GM19467 (cell line): ENCODE measurements around the gene AFF1.

Source experiments
- ATAC-seq: cut with Tn5 transposase; IDR thresholded peaks from one replicate; pipeline ENCODE4 v1.9.1; 2021; ENCODE audit warnings: mild to moderate bottlenecking, moderate library complexity; ENCODE audit not compliant: unreplicated experiment

AFF1 gene

GRCh38 chr4:86950831-86951525 is 16.2 kb downstream of the AFF1 start:
- no peak for ATAC-seq

DNA sequence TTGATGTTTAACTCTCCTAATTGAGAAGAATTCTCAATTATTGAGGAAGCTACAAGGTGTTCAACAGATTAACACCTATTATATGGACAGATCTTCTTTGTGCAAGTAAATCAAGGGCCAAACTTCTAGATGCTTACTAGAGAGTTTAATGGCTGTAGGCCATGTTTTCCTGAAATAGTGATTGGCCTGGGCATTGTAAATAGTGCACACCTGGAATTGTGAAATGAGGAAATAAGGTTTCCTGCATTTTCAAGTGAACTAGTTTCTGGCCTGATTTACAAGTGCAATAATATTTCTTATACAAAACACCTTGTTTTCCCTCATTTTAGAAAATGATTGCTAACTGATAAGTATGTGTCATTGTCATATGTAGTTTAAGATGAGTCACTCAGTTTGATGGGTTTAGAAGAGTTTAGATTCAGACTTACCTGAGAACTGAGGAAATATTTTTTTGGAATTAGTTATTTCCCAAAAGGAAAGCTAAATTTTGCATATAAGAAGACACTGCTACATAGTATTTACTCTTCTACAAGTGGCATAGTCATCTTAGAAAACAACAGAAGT is 21.2 kb downstream of the AFF1 start:
- no peak for ATAC-seq

DNA sequence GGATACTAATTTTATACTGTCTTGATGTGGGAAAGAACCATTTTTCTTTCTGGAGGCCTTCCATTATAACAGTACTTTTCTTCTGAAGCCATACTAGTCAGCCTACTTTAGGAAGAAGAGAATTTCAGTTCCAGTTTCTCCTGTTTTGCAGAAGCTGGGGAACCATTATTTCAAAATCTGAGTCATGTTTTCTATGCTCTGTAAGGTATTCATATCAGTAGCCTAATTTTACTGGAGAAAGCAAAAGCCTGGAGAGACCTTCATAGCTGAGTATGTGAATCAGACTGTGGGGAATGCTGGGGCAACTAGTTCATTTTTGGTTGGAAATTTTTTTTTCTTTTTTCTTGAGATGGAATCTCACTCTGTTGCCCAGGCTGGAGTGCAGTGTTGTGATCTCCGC is 22.4 kb downstream of the AFF1 start:
- ATAC-seq = peak; percentile 35

DNA sequence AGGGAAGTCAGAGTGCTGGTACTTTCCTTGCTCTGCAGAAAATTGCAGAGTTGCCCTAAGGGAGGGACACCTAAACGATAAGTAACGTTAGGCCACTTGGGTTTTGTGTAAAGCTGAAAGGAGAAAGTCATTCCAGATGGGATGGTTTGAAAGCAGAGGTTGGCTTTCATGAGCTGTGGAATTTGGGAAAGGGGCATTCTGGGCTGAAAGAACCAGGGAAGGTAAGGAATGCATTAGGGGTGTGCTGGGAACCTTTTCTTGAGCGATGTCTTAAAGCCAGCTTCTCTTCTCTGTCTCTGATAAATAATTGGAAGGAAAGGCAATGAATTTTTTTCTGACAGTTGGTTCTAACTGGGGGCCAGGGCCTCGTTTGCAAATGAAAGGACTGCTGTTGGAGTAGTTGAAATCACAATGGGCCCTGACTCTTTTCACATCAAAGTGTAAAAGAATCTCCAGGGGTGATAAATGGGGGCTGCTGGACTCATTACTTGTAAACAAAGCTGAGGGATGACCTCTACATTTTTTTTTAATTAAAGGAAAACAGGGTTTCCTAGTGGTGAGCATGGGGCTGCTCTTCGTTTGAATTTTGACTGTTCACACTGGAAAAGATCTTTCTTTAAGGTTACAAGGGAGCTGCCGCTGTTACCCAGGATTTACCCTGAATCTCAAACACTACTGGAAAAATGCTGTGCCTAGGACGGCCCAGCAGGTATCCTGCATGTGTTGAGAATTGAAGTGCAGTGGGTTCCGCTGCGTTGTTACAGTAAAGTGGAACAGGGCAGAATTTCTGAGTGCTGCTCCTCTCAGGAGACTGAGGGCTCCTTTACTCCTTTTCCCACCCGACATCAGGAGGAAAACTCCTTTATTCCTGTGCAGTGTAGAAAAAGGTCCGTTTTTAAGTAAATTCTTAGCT is 25.0 kb downstream of the AFF1 start:
- no peak for ATAC-seq

- no peak for ATAC-seq
Observed at GRCh38 chr4:86960557-86960961, 25.7 kb downstream of the AFF1 start.

DNA sequence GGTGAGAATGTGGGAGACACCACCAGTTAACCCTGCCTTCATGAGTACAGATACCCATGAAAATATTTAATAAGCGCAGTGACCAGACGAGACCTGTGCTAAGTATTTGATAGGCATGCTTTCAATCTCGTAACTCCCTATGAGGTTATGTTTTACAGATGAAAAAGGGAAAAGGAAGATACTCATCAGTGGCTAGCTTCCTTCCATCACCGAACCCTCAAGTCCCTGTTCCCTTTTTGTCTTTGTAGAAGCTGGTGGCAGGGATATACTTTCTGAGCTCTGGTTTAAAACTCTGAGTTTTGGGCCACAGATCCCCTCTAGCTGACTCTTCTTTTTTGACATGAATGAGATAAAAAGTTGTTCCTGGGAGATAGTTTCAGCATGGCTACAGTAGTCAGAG is 26.3 kb downstream of the AFF1 start:
- peak; percentile 7 for ATAC-seq

DNA sequence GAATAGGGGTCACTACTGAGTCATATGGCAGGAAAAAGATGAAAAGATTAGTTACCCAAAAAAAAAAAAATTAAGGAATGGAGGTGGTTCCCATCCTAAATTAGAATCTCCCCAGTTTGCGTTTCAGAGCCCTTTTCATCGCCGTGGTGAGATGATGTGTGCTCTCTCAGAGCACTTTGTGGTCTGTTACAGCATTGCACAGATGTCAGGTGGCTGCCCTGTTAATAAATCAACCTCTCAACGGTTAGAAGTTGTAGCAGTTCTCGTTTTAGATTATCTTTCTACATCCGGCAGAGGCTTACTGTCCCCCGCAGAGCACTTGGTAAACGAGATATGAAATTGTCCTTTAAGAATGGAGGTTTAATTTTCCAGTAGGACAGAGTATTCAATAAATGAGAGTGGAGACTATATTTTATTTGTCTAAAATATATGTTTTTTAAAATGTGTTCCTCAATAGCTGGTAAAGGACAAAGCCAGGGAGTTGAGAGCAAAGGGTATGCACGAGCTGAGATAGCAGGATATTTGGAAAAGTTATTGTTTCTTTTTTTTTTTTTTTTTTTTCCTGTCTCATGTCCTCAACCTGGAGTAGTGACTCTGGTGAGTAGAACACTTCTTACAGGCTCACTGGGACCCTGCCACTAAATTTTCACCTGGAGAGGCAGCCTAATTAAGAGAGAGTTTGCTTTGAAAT is 26.9 kb downstream of the AFF1 start:
- ATAC-seq = peak; percentile 89

DNA sequence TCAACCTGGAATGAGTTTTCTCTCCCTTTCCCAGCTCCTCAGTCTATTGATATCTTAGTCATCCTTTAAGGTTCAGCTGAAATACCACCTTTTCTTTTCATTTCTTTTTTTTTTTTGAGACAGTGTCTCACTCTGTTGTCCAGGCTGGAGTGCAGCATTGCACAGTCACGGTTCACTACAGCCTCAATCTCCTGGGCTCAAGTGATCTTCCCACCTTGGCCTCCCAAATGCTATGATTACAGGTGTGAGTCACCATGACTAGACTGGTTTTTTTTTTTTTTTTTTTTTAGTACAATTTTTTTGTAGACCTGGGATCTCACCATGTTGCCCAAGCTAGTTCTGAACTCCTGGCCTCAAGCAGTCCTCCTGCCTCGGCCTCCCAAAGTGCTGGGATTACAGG is 28.9 kb downstream of the AFF1 start:
- no peak for ATAC-seq

DNA sequence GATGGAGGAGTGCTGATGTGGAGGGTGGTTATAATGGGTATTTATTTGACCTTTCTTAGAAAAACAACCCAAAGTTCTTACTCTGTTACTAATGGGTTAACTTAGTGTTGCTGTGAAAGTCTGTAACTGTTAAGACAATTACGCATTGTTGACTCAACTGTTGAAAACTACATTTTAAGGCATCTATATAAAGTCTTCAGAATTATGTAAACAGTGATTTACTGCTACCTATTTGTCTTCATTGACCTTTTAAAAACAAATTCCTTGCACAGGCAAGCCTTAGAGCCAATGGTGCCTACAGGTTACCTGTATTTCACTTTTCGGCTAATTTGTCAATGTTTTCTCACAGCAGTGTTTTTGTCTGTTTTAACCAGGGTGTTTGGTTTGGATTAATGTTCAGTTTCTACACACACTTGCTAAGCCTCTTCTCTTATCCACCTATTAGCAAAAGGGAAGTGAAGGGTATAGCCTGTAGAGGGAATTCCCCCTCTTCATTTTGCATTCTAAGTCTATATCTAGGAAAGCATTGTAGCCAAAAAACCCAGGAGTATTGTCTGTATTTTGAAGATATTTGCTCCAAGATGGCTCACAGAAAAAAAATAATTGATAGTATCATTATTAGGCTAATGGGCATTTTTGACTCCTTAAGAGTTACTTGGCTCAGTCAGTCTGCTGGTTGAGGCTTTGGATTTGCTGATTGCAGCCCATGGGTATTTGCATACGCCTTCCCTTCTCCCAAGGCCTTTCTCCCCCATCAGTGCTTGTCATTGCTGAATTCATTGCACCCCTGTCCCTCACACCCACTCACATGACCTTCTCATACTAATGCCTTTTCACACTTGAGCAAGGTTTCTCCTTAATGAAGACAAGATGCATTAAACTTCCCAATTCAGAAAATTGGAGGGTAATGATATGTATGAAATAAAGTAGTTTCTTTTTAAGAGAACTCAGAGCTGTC is 30.5 kb downstream of the AFF1 start:
- ATAC-seq = peak; percentile 37

GRCh38 chr4:86967073-86967472 is 32.3 kb downstream of the AFF1 start:
- no peak for ATAC-seq

- ATAC-seq = no peak
Observed at GRCh38 chr4:86967798-86968197, 33.0 kb downstream of the AFF1 start.

GRCh38 chr4:86968547-86968946 is 33.7 kb downstream of the AFF1 start:
- no peak for ATAC-seq

DNA sequence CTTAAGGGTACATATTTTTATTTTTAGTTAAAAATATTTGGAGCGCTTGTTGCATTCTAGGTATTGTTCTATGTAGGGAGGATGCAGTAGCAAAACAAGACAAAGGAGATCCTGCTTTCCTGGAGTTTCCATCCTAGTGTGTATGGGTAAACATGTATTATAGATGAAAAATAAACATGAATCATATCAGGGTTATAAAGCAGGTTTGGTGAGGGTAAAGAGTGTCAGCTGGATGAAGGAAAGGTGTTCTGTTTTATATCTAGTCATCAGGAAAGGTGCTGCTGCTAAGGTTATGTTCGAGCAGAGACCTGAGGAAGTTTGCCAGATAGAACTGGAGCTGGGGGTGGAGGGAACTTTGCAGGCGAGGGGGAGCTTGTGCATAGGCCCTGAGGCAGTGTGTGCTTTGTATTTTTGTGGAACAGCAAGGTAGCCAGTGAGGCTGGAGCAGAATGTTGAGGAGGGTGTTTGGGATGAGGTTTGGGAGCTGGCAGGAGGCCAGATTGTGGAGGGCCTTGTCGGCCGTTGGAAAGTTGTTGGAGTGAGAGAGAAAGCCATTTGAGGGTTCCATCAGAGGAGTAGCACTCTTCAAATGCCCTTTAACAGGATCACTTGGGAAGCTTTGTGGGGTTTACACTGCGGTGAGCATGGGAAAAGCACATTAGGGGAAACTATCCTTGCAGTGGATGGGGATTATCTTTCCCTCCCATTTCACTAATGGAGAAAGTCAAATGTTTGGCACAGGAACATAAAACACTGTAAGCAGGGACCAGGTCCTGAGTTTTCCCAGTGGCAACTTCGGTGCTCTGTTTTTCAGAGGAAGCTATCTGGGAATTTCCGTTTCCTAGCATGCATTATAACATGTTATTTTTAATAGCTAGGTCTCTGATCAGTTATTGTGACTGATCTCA is 35.9 kb downstream of the AFF1 start:
- ATAC-seq = no peak

DNA sequence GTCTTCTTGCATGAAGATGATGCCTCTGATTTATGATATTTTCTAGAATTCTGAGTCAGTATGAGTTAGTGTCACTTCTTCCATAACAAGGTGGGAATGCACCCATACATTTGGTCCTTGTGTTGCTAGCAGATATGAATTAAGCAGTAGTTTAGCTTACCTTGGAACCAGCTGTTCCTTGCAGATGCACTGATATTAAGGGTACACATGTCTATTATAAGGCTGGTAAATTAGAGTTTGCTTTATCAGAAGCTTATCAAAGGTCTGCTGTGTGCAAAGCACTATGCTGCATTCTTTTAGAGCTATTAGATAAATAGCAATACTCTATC is 36.5 kb downstream of the AFF1 start:
- ATAC-seq = no peak

GRCh38 chr4:86972997-86973396 is 38.2 kb downstream of the AFF1 start:
- no peak for ATAC-seq

DNA sequence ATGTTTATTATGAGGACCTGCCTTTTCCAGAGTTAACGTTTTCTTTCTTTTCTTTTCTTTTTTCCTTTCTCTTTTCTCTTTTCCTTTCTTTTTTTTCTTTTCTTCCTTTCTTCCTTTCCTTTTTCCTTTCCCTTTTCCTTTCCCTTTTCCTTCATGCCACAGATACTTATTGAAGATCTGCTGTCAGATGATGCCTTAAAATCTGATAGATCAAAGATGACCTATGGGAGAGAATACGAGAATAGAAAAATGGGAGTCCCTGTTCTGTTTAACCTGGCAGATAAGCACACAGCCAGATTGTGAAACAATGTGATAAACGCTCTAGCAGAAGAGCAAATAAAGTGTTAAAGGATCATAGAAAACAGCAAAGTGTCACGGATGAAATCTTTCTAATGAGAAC is 38.9 kb downstream of the AFF1 start:
- ATAC-seq = no peak

GRCh38 chr4:86974551-86974994 is 39.8 kb downstream of the AFF1 start:
- ATAC-seq = no peak

DNA sequence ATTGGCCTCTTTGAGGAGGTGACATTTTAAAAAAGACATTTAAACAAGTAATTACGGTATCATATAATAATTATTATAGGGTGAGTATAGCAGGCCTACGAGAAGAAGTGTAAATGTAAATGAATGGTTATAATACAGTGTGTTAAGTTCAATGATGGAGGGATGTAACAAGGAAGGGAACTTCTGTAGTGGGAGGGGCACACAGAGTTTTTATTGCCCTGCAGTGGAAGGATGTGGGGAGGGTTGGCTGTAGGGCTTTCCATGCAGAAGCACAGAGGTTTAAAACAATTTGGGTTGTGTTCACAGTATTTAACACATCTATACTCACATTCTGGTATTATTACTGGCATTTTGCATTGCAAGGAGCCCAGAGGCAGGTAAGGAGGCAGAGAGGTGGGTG is 41.1 kb downstream of the AFF1 start:
- no peak for ATAC-seq

- ATAC-seq = no peak
Observed at GRCh38 chr4:86976801-86977485, 42.1 kb downstream of the AFF1 start.
